ENCODE data around the gene TAS2R10. TPM values are rescaled to one million over a fixed set of nuclear protein-coding genes. Genes with fewer than 3 reads are reported as not detected.

TAS2R10 gene
- polyA plus RNA-seq, 1 experiment: 0.07 TPM

DNA sequence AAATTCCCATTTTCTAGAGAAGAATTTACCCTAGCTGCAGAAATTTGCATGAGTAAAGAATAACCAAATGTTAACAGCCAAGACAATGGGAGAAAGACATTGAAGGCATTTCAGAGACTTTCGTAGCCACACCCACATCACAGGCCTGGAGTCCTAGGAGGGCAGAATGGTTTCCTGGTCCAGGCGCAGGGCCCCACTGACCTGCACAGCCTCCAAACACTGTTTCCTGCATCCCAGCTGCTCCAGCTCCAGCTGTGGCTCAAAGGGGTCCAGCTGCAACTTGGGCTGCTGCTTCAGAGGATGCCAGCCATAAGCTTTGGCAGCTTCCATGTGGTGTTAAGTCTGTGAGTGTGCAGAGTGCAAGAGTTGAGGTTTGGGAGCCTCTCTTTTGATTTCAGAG lies 29.6 kb upstream of the TAS2R10 start:
- ChIA-PET CTCF (interaction anchor here (0.6 kb wide), 1 partner anchor 10 kb away, joined by 3 read pairs; no protein-coding TSS in a partner anchor), POLR2A (no interaction called here)
- DNase-seq (ENCODE audit: low read depth): no peak
- Histone ChIP-seq H3K4me3 (ENCODE audit: low read depth, low read length) (no peak overlapping the region), H3K27me3 (ENCODE audit: control insufficient read depth, insufficient read depth, low read length) (no peaks in the 10 kb centered on the region), H3K36me3 (ENCODE audit: control insufficient read depth, insufficient read depth, low read length) (no peaks in the 10 kb centered on the region; the same call in 1 of the 2 replicates)
- TF ChIP-seq, protein P1, sequence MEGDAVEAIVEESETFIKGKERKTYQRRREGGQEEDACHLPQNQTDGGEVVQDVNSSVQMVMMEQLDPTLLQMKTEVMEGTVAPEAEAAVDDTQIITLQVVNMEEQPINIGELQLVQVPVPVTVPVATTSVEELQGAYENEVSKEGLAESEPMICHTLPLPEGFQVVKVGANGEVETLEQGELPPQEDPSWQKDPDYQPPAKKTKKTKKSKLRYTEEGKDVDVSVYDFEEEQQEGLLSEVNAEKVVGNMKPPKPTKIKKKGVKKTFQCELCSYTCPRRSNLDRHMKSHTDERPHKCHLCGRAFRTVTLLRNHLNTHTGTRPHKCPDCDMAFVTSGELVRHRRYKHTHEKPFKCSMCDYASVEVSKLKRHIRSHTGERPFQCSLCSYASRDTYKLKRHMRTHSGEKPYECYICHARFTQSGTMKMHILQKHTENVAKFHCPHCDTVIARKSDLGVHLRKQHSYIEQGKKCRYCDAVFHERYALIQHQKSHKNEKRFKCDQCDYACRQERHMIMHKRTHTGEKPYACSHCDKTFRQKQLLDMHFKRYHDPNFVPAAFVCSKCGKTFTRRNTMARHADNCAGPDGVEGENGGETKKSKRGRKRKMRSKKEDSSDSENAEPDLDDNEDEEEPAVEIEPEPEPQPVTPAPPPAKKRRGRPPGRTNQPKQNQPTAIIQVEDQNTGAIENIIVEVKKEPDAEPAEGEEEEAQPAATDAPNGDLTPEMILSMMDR (IDR thresholded peaks at IDR 0.05; ENCODE audit: insufficient read depth, low read depth, low read length): no peak

DNA sequence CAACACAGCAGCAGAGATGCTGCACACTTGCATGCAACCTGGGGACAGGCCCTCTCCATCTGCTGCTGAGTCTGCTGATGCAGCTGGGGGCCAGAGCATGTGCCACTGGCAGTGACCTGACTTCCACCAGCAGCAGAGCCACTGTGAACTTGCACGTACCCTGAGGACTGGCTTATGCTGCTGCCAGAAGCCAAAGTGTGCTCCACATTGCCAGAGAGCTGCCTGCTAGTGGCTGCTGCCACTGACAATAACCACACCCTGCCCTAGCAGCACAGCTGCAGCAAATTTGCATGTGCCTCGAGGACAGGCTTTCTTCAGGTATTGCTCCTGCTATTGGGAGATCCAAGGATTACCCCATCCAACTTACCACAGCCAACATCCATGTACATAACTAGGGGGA lies 27.6 kb upstream of the TAS2R10 start:
- no peaks in the 10 kb centered on the region; the same call in 1 of the 2 replicates for H3K36me3 ChIP-seq (ENCODE audit: control insufficient read depth, insufficient read depth, low read length)
- ChIA-PET CTCF (interaction anchor here (1.3 kb wide), 1 partner anchor 15 kb away, joined by 3 read pairs; no protein-coding TSS in a partner anchor), POLR2A (no interaction called here)
- TF ChIP-seq, protein P1 (IDR thresholded peaks at IDR 0.05; ENCODE audit: insufficient read depth, low read depth, low read length): no peak
- H3K4me3 ChIP-seq (ENCODE audit: low read depth, low read length): no peak overlapping the region
- H3K27me3 ChIP-seq (ENCODE audit: control insufficient read depth, insufficient read depth, low read length): no peaks in the 10 kb centered on the region
- no peak for DNase-seq (ENCODE audit: low read depth)

DNA sequence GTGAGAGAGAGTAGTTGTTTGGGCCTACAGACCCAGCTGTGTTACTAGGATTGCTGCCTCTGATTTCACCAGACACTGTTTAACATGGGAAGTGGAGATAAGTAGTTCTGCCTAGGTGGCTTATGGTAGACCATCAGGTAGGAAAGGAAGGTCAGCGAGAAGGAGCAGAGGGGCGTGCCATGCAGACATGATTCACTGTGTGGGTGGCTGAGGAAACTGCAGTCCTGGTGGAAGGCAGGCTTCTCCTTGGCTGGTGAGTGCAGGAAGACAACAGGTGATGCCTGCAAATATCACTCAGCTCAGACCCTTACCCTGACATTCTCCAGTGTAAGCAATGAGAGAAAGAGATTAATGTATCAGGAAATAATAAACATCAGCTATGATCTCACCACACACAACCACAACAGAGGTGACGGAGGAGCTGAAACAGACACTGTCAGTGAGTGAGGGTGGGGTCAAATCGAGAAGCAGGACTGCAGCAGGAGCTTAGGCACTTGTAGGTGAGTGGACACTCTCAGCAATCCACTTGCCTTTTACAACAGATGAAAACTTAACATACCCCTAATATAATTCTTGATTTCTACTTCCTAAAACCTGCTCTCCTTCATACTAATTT lies 25.2 kb upstream of the TAS2R10 start:
- ChIA-PET CTCF (interaction anchor here (0.6 to 1.0 kb wide), 3 partner anchors 9 to 635 kb away, joined by 3 to 5 read pairs (median 3); no protein-coding TSS in a partner anchor), POLR2A (no interaction called here)
- peaks cover 1% of the 10 kb centered on the region; the same call in 1 of the 2 replicates for H3K36me3 ChIP-seq (ENCODE audit: control insufficient read depth, insufficient read depth, low read length)
- H3K4me3 ChIP-seq (ENCODE audit: low read depth, low read length): no peak overlapping the region
- TF ChIP-seq, protein P1 (IDR thresholded peaks at IDR 0.05; ENCODE audit: insufficient read depth, low read depth, low read length): no peak
- no peak for DNase-seq (ENCODE audit: low read depth)
- H3K27me3 ChIP-seq (ENCODE audit: control insufficient read depth, insufficient read depth, low read length): no peaks in the 10 kb centered on the region

DNA sequence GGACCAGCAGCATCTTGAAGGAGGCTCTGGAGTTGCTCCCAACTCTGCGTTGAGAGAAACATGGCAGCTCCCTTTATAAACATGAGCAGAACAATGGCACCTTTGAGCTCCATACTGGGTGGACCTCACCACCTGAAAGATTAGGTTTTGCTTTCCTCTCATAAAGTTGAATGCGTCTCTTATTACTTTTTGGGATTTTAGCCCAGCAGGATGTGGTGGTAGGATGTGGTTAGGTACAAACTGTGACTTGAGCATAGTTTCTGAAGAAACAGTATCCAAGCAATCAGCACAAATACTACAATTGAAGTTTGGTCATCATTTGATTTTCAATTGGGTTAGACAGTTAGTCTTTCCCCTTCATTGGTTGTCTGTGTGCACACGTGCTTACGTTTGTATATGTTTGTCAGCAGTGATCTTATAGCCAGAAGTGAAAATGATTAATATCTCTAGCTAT lies 23.3 kb upstream of the TAS2R10 start, which contains the start of gene PRR4:
PRR4 (minus strand) TSS at position 51 of the 454 bp plus-strand sequence; CDS start at position 13, 38 bp downstream.
- Histone ChIP-seq H3K27me3 (ENCODE audit: control insufficient read depth, insufficient read depth, low read length) (no peaks in the 10 kb centered on the region), H3K36me3 (ENCODE audit: control insufficient read depth, insufficient read depth, low read length) (peaks cover 1% of the 10 kb centered on the region; the same call in 1 of the 2 replicates), H3K4me3 (ENCODE audit: low read depth, low read length) (no peak within 1 kb of the TSS)
- DNase-seq (ENCODE audit: low read depth): no peak
- TF ChIP-seq, protein P1 (IDR thresholded peaks at IDR 0.05; ENCODE audit: insufficient read depth, low read depth, low read length): no peak
- CTCF ChIA-PET: interaction anchor here (1.1 kb wide), 1 partner anchor 11 kb away, joined by 3 read pairs; no protein-coding TSS in a partner anchor
- POLR2A ChIA-PET: no interaction called here

DNA sequence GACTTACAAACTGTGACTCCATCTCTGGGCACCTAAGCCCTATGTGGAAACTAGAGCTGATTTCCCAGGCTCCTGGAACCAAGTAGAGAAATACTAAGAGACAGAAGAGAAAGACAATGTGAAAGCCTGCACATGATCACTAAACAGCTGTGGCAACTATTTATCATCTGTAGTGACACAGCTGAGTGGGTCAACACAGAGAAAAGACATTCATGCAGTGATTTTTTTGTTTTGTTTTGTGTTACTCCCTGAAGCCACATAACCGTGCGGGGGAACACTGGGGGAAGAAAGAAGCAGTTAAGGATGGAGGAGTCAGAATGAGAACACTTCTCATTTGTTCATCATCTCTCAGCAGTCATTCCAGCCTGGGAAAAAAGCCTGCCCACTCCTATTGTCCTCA lies 21.6 kb upstream of the TAS2R10 start:
- H3K4me3 ChIP-seq (ENCODE audit: low read depth, low read length): no peak overlapping the region
- DNase-seq (ENCODE audit: low read depth): no peak
- ChIA-PET POLR2A (no interaction called here), CTCF (no interaction called here)
- H3K36me3 ChIP-seq (ENCODE audit: control insufficient read depth, insufficient read depth, low read length): peaks cover 1% of the 10 kb centered on the region; the same call in 1 of the 2 replicates
- no peaks in the 10 kb centered on the region for H3K27me3 ChIP-seq (ENCODE audit: control insufficient read depth, insufficient read depth, low read length)
- TF ChIP-seq, protein P1 (IDR thresholded peaks at IDR 0.05; ENCODE audit: insufficient read depth, low read depth, low read length): no peak

Data from BJ (cell line).